Ramos (cell line): ENCODE data around the gene PTPN7.
"Not testable (repeated sequence)": the region's sequence is repeated elsewhere in the genome, so short reads cannot be mapped to it uniquely, and the experiment has no call there.

Experiments used
- in situ Hi-C: fragments of 300-500 bp; cut with MboI; formaldehyde crosslinking; loops from one replicate; pipeline ENCODE4 v1.14.3; 2022; ENCODE audit warnings: low sequenced_read_pairs; ENCODE audit not compliant: unreplicated experiment

PTPN7 gene

GRCh38 chr1:202154148-202154765 is 6.1 kb downstream of the PTPN7 start:
- in situ Hi-C loops, result no loop called here

- in situ Hi-C loops, result no loop called here
Measured at GRCh38 chr1:202153284-202153683, 7.1 kb downstream of the PTPN7 start.

- in situ Hi-C loops, result no loop called here
Measured at GRCh38 chr1:202152399-202152798, 8.0 kb downstream of the PTPN7 start.

- in situ Hi-C loops, result no loop called here
Measured at GRCh38 chr1:202151045-202151444, 9.4 kb downstream of the PTPN7 start.

- in situ Hi-C loops, result no loop called here
Measured at GRCh38 chr1:202150602-202151001, 9.8 kb downstream of the PTPN7 start.

GRCh38 chr1:202150187-202150586 is 10.2 kb downstream of the PTPN7 start:
- in situ Hi-C loops, result no loop called here

GRCh38 chr1:202149566-202149965 is 10.8 kb downstream of the PTPN7 start:
- in situ Hi-C loops, result no loop called here

GRCh38 chr1:202148391-202148790 is 12.0 kb downstream of the PTPN7 start:
- in situ Hi-C loops, result no loop called here

- in situ Hi-C loops, result no loop called here
Measured at GRCh38 chr1:202146993-202147392, 13.4 kb downstream of the PTPN7 start.

GRCh38 chr1:202146279-202146678 is 14.1 kb downstream of the PTPN7 start:
- in situ Hi-C loops, result no loop called here

- in situ Hi-C loops, result not testable (repeated sequence)
Measured at GRCh38 chr1:202145744-202146140, 14.7 kb downstream of the PTPN7 start.

GRCh38 chr1:202145068-202145743 is 15.2 kb downstream of the PTPN7 start:
- in situ Hi-C loops, result no loop called here

GRCh38 chr1:202144402-202145067 is 15.9 kb downstream of the PTPN7 start, which contains the start of gene ARL8A:
Gene ARL8A (minus strand): TSS chr1:202144737. CDS start chr1:202144572, 165 bp downstream.
- in situ Hi-C loops, result no loop called here

- in situ Hi-C loops, result no loop called here
Measured at GRCh38 chr1:202143768-202144401, 16.5 kb downstream of the PTPN7 start.

GRCh38 chr1:202143011-202143767 is 17.2 kb downstream of the PTPN7 start:
- in situ Hi-C loops, result no loop called here

- in situ Hi-C loops, result not testable (repeated sequence)
Measured at GRCh38 chr1:202141468-202141867, 18.9 kb downstream of the PTPN7 start.

- in situ Hi-C loops, result no loop called here
Measured at GRCh38 chr1:202140833-202141232, 19.6 kb downstream of the PTPN7 start.

- in situ Hi-C loops, result no loop called here
Measured at GRCh38 chr1:202135221-202135721, 25.1 kb downstream of the PTPN7 start.

- in situ Hi-C loops, result no loop called here
Measured at GRCh38 chr1:202134645-202135172, 25.7 kb downstream of the PTPN7 start.

- in situ Hi-C loops, result no loop called here
Measured at GRCh38 chr1:202133989-202134388, 26.4 kb downstream of the PTPN7 start.
